NCI-H774 (cell line): ENCODE results near the gene SFTPD.
"Not testable (repeated sequence)": the region's sequence is repeated elsewhere in the genome, so short reads cannot be mapped to it uniquely, and the experiment has no call there.

Source experiments
- DNase-seq: peaks from one replicate; lab custom pipeline; 2025; lab: John Stamatoyannopoulos, UW

SFTPD gene

DNA sequence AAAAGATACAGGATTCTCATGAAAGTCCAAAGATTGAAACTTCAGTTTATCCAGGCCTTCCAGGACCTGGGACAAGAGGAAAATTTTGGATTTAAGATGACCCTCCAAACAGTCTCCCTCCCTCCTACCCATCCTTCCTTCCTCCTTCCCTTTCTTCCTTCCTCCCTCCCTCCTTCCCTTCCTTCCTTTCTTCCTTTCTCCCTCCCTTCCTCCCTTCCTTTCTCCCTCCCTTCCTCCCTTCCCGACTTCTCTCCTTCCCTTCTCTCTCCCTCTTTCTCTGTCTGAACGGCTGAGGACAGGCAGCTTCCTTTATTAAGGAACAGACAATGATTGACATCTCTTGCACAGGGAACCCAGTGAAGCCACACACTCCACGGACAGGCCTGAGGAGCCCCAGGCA, 23.3 kb downstream of the SFTPD start:
- DNase-seq, result no peak

DNA sequence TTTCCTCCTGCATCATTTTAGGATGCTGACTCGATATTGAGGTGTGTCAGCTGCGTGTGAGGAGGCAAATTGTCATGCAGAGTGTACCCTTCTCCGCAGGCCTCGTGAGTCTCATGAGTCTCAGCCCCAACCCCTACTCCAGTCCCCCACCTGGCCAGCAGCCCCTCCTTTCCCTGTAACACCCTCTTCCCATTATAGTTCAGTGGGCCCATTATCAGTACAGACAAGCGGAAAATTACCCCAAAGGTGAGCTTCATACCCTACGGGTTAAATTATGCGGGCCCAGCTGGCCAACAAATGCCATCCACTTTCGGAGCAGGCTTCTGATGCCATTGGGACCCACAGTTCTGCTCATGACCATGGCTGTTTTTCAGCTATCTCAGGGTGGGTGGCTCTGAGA, 25.2 kb downstream of the SFTPD start:
- no peak for DNase-seq

- DNase-seq, result no peak
Observed at GRCh38 chr10:79923145-79923544, 25.8 kb downstream of the SFTPD start.

GRCh38 chr10:79922011-79922412, 26.9 kb downstream of the SFTPD start:
- DNase-seq, result not testable (repeated sequence)

- not testable (repeated sequence) for DNase-seq
Observed at GRCh38 chr10:79915838-79916237, 33.1 kb downstream of the SFTPD start.

DNA sequence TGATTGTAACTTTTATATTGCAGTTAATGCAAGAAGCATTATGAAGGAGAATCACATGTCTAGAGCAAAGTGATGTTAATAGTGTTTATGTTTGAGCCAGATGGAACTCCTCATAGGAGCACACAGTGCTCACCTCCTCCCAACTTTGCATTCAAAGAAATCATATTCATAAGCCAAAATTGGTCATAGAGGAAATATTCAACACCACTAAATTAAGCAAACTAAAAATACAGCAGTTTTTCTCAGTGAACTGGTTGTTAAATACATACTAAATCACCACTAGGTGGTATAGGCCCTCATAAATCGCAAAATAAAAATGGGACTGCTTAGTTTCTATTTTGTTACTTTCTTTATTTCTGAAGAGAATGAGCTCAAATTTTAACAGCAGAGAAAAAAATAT, 34.4 kb downstream of the SFTPD start:
- DNase-seq, result not testable (repeated sequence)

- DNase-seq, result no peak
Observed at GRCh38 chr10:79910836-79911235, 38.1 kb downstream of the SFTPD start.

- no peak for DNase-seq
Observed at GRCh38 chr10:79910344-79910743, 38.6 kb downstream of the SFTPD start.

DNA sequence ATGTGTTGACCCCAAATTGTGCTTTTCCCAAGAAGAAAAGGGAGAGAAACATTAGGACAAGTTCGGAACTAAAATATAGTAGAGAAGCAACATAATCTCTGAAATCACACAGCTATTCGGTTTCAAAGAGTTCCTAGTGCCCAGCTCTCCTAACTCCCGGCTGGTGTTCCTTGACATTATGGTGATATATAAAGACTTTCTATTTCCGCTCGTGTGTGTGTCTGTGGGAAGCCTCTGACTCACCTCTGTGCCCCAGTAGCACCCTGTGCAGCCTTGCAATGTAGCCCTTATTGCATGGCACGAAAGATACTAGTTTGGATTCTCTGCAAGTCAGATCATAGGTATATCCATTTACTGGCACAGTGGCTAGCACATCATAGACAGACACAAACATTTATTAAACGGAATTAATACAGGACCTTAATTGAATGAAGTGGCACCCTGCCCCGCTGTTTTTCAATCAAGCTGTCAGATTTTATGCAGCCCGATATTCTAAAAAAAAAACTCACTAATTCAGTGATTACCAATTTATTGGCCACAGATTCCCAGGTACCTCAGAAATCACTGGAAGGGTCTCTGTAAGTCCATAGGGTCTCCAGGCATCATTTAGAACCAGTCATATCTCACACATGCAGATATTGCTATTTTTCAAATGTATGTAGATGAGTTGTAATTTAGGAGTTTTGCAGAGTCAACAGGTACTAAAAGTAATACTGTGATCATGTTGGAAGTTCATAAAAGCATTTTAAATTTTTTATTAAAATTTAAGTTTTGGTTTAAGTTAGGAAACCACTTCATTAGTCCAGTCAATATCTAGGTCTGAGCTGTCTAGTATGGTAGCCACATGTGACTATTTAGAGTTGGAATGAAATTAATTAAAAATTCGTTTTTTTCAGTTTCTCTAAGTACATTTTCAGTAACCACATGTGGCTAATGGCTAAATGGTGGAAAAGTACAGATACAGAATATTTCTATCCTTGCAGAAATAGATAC, 43.3 kb downstream of the SFTPD start:
- DNase-seq, result no peak

- DNase-seq, result peak; percentile 58
Observed at GRCh38 chr10:79904671-79905321, 44.1 kb downstream of the SFTPD start.

DNA sequence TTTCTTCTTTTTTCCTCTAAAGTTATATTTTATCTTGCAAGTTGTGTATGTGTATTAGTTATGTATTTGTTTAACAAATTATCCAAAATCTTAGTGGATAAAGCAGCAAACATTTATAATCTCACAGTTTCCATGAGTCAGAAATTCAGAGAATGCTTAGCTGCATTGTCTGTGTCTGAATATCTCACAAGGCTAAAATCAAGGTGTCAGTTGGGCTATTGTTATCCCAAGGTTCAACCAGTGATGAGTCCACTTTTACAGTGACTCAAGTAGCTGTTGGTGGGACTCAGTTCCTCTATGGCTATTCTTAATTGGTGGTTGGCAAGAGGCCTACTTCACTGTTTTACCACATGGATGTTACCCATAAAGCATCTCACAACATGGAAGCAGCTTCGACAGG, 47.3 kb downstream of the SFTPD start:
- not testable (repeated sequence) for DNase-seq

DNA sequence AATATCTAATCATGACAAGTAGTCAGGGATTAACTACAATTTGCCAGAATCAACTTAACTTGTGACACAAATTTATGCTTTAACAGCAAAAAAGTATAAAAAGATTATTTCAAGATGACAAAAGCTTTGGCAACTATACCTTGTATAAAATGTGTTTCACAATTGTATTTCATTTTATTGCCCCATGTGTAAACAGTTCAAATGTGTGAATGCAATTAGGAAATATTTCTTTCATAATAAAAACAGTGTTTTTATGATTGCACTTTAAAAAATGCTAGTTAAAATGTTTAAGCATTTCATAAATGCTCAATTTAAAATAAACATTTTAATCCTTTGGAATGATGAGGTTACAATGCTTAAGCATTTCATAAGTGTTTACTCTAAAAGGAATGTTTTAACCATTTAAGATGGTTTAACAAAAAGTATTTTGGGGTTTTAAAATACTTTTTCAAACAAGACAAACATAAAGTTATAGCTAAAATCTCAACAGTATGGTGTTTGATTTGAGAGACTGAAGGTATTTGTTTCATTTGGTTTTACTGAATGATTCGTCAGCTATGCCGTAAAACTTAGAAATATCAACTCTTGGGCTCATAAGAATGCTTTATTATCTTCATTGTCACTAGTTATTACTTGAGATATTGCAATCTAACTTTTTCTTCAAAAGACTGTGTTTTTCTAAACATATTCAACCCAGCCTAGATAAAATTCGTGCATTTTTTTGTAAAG, 50.1 kb downstream of the SFTPD start:
- no peak for DNase-seq

- not testable (repeated sequence) for DNase-seq
Observed at GRCh38 chr10:79892896-79893295, 56.0 kb downstream of the SFTPD start.

GRCh38 chr10:79890469-79890868, 58.4 kb downstream of the SFTPD start:
- no peak for DNase-seq

- not testable (repeated sequence) for DNase-seq
Observed at GRCh38 chr10:79888984-79889383, 59.9 kb downstream of the SFTPD start.
